Activated naive CD4-positive, alpha-beta T cell treated with anti-CD3 and anti-CD28 coated beads for 36 hours (primary cell): ENCODE data around the gene GORASP2. TPM values are rescaled to one million over a fixed set of nuclear protein-coding genes. Genes with fewer than 3 reads are reported as not detected.

Experiments used
- CTCF ChIA-PET: fragments of 350-600 bp; sonication (Branson Sonifier 250); formaldehyde crosslinking; loops from one replicate; lab custom pipeline; 2021; ENCODE audit warnings: antibody characterized with exemption; lab: Charles Lee
- DNase-seq: peaks from one replicate; pipeline ENCODE4 v3.0.0-alpha.2; 2020
- H3K27ac Mint-ChIP-seq: one replicate; pipeline ENCODE4 v1.8.0; 2021; ENCODE audit warnings: mild to moderate bottlenecking, mixed read lengths
- H3K27me3 Mint-ChIP-seq: one replicate; pipeline ENCODE4 v1.8.0; 2021; ENCODE audit warnings: low read depth, mixed read lengths
- H3K36me3 Mint-ChIP-seq: one replicate; pipeline ENCODE4 v1.8.0; 2021; ENCODE audit warnings: low read depth, mixed read lengths
- H3K4me1 Mint-ChIP-seq: one replicate; pipeline ENCODE4 v1.8.0; 2021; ENCODE audit warnings: low read depth, mixed read lengths
- H3K4me3 Mint-ChIP-seq: one replicate; pipeline ENCODE4 v1.8.0; 2021; ENCODE audit warnings: mild to moderate bottlenecking, moderate library complexity, mixed read lengths
- H3K9me3 Mint-ChIP-seq: one replicate; pipeline ENCODE4 v1.8.0; 2021; ENCODE audit warnings: mixed read lengths
- intact Hi-C: fragments of 100-400 bp; cut with micrococcal nuclease; formaldehyde crosslinking; loops from one replicate; pipeline ENCODE4 v1.15.1; 2023
- total RNA-seq, 2 experiments: library from RNA; stranded (reverse); gene quantifications; one replicate each; pipeline ENCODE4 v1.2.3, GENCODE V29; 2021

GORASP2 gene
- total RNA-seq, 2 experiments from 2014 or later, result 57.1 to 60.2 TPM

DNA sequence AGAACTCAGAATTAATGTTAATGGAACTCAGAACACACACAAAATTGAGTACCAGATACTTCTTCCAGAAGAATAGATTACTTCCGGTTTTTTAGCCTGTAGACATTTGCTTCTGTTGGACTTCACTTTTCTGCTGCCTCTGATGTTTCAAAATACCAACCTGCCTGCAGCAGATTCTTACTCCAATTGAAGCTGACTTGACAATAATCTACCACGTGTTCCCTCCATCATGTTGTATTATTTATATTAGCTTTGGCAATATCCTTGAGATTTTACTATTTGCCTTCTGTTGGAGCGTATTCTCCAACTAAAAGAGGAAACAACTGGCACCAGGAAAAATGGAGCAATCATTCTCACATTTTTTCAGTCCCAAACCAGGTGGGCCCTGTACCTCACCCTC, 3.1 kb upstream of the GORASP2 start:
- DNase-seq, result no peak
- Mint-ChIP-seq H3K4me1 (peaks cover 19% of the 10 kb centered on the region), H3K27ac (no peak overlapping the region), H3K9me3 (peaks cover 11% of the 10 kb centered on the region), H3K27me3 (no peaks in the 10 kb centered on the region), H3K36me3 (peaks cover 6% of the 10 kb centered on the region), H3K4me3 (no peak overlapping the region)
- intact Hi-C loops, result loop anchor here (5.0 to 10.0 kb wide), 4 partner anchors 104 to 1101 kb away; partner anchors contain the start of genes METTL5, SLC25A12 and UBR3
- CTCF ChIA-PET, result no interaction called here

GRCh38 chr2:170926743-170927297, 2.2 kb upstream of the GORASP2 start:
- Mint-ChIP-seq H3K27me3 (no peaks in the 10 kb centered on the region), H3K36me3 (peaks cover 6% of the 10 kb centered on the region), H3K4me1 (peaks cover 24% of the 10 kb centered on the region), H3K4me3 (no peak overlapping the region), H3K27ac (peak overlapping the region; percentile 50), H3K9me3 (peaks cover 11% of the 10 kb centered on the region)
- CTCF ChIA-PET, result interaction anchor here (0.7 kb wide), 1 partner anchor 281 kb away, joined by 3 read pairs; no protein-coding TSS in a partner anchor
- DNase-seq, result no peak
- intact Hi-C loops, result loop anchor here (5.0 to 10.0 kb wide), 4 partner anchors 105 to 1102 kb away; partner anchors contain the start of genes METTL5, SLC25A12 and UBR3

DNA sequence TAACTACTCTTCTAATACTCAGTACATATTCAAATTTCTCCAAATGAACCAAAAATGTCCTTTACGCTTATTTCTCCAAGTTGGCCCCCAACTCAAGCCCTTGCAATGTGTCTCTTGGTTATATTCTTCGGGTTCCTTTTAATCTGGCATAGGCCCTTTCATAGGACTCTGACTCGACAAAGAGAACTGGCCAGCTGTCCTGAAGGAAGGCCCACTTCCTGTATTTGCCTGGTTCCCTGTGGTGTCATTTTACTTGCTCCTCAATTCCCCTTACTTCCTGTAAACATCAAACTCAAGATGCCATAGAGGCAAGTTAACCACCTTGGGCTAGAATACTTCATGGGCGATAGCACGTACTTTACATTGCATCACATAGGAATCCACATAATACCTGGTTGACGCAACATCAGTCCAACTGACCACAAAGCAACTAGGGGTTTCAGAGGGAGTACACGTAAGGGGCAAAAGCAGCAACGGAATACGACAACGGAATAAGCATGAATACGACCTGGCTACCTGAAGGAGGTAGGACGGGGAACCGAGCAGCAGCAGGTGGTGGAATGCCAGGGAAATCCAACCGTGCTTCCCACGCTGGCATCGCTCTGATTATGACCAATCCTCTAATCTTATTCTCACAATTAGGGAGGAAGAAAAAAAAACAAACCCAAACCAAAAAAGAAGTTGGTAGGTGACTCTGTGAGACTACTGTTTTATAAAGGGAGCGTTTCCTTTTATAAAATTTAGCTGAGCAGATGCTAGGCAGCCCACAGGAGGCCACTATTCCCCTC, 823 bp upstream of the GORASP2 start:
- Mint-ChIP-seq H3K4me1 (peaks cover 34% of the 10 kb centered on the region), H3K27ac (peak overlapping the region; percentile 92), H3K9me3 (peaks cover 10% of the 10 kb centered on the region), H3K27me3 (no peaks in the 10 kb centered on the region), H3K36me3 (peaks cover 6% of the 10 kb centered on the region), H3K4me3 (peak overlapping the region; percentile 98)
- no peak for DNase-seq
- intact Hi-C loops, result loop anchor here (1.0 to 10.0 kb wide), 12 partner anchors 45 to 1175 kb away; partner anchors contain the start of genes CYBRD1, DLX2, ERICH2 and HAT1
- CTCF ChIA-PET, result interaction anchor here (0.6 to 2.5 kb wide), 28 partner anchors 8 to 1501 kb away, joined by 3 to 10 read pairs (median 4); partner anchors contain the start of gene GAD1

GRCh38 chr2:170929686-170930050, 615 bp downstream of the GORASP2 start:
- peaks cover 42% of the 10 kb centered on the region for H3K4me1 Mint-ChIP-seq
- intact Hi-C loops, result loop anchor here (1.0 to 10.0 kb wide), 12 partner anchors 11 to 1173 kb away; partner anchors contain the start of genes DCAF17, DLX2, DYNC1I2 and METTL5
- H3K27ac Mint-ChIP-seq, result peak overlapping the region; percentile 96
- CTCF ChIA-PET, result interaction anchor here (0.7 to 2.5 kb wide), 15 partner anchors 8 to 568 kb away, joined by 3 to 9 read pairs (median 6); partner anchors contain the start of genes DCAF17 and METTL8
- DNase-seq, result peak; percentile 47
- peak overlapping the region; percentile 98 for H3K4me3 Mint-ChIP-seq
- H3K9me3 Mint-ChIP-seq, result peaks cover 2% of the 10 kb centered on the region
- peaks cover 8% of the 10 kb centered on the region for H3K36me3 Mint-ChIP-seq
- no peaks in the 10 kb centered on the region for H3K27me3 Mint-ChIP-seq

- Mint-ChIP-seq H3K27me3 (no peaks in the 10 kb centered on the region), H3K4me1 (peaks cover 45% of the 10 kb centered on the region), H3K9me3 (no peaks in the 10 kb centered on the region), H3K36me3 (peaks cover 8% of the 10 kb centered on the region), H3K4me3 (peak overlapping the region; percentile 98), H3K27ac (peak overlapping the region; percentile 96)
- CTCF ChIA-PET, result interaction anchor here (0.5 to 2.5 kb wide), 12 partner anchors 8 to 1358 kb away, joined by 3 to 9 read pairs (median 6); partner anchors contain the start of genes DCAF17 and METTL8
- DNase-seq, result peak; percentile 78
- intact Hi-C loops, result loop anchor here (1.0 kb wide), 1 partner anchor 10 kb away; no protein-coding TSS in a partner anchor
Observed at GRCh38 chr2:170930131-170930990, 1.3 kb downstream of the GORASP2 start.

- H3K4me3 Mint-ChIP-seq, result peak overlapping the region; percentile 98
- H3K27ac Mint-ChIP-seq, result peak overlapping the region; percentile 96
- intact Hi-C loops, result loop anchor here (1.0 kb wide), 1 partner anchor 9 kb away; no protein-coding TSS in a partner anchor
- H3K4me1 Mint-ChIP-seq, result peaks cover 50% of the 10 kb centered on the region
- H3K36me3 Mint-ChIP-seq, result peaks cover 11% of the 10 kb centered on the region
- no peak for DNase-seq
- no peaks in the 10 kb centered on the region for H3K27me3 Mint-ChIP-seq
- no peaks in the 10 kb centered on the region for H3K9me3 Mint-ChIP-seq
- CTCF ChIA-PET, result interaction anchor here (0.5 to 0.9 kb wide), 3 partner anchors 59 to 1357 kb away, joined by 3 to 5 read pairs (median 3); no protein-coding TSS in a partner anchor
Observed at GRCh38 chr2:170930991-170931266, 1.9 kb downstream of the GORASP2 start.

DNA sequence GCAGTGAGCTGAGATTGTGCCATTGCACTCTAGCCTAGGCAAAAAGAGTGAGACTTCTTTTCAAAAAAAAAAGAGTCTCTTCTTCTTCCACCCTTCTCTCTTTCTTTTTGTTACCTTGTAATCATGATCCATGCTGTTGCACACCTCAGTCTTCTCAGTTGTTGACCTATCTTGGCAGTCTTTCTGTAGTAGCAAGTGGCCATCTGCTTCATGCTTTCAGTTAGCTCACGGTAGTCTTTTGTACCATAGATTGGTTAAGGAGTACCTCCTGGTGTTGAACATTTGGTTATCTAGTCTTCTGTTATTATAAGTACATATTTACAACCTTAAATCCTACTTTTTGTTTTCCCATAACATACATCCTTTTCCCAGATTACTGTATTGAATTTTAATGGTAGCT, 3.1 kb downstream of the GORASP2 start:
- no peak overlapping the region for H3K27ac Mint-ChIP-seq
- no peak for DNase-seq
- H3K4me3 Mint-ChIP-seq, result no peak overlapping the region
- peaks cover 16% of the 10 kb centered on the region for H3K36me3 Mint-ChIP-seq
- CTCF ChIA-PET, result interaction anchor here (0.6 kb wide), 1 partner anchor 73 kb away, joined by 3 read pairs; no protein-coding TSS in a partner anchor
- H3K9me3 Mint-ChIP-seq, result no peaks in the 10 kb centered on the region
- peaks cover 47% of the 10 kb centered on the region for H3K4me1 Mint-ChIP-seq
- intact Hi-C loops, result no loop called here
- no peaks in the 10 kb centered on the region for H3K27me3 Mint-ChIP-seq

- intact Hi-C loops, result no loop called here
- no peaks in the 10 kb centered on the region for H3K9me3 Mint-ChIP-seq
- no peaks in the 10 kb centered on the region for H3K27me3 Mint-ChIP-seq
- peaks cover 50% of the 10 kb centered on the region for H3K4me1 Mint-ChIP-seq
- CTCF ChIA-PET, result interaction anchor here (0.6 kb wide), 1 partner anchor 328 kb away, joined by 3 read pairs; no protein-coding TSS in a partner anchor
- no peak overlapping the region for H3K4me3 Mint-ChIP-seq
- H3K27ac Mint-ChIP-seq, result no peak overlapping the region
- no peak for DNase-seq
- peaks cover 16% of the 10 kb centered on the region for H3K36me3 Mint-ChIP-seq
Observed at GRCh38 chr2:170932948-170933347, 3.9 kb downstream of the GORASP2 start.

DNA sequence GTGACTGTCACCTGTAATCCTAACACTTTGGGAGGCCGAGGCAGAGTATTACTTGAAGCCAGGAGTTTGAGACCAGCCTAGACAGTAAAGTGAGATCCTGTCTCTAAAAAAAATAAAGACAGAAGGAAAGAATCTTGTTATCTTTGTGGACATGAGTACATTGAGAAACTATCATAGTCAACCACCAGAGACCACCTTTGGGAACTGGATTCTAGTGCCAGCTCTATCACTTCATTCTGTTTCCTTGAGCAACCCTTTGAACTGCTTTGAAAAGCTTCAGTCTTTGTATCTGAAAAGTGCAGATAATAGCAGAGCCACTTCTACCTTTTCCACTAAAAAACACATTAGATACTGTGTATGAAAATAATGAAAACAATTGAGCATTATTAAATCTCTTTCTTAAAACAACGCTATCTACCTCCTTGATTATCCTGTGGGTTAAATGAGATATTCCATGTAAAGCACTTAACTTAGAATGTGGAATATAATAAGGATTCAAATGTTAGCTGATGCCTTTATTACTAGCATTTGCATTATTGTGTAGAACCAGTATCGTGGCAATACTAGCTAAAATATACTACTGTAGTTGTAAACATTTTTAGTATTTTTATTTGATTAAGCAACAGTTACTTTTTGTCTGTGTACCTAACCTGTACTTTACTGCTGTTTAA, 8.8 kb downstream of the GORASP2 start:
- Mint-ChIP-seq H3K36me3 (peaks cover 13% of the 10 kb centered on the region), H3K4me1 (peaks cover 69% of the 10 kb centered on the region), H3K4me3 (no peak overlapping the region), H3K27ac (no peak overlapping the region), H3K27me3 (no peaks in the 10 kb centered on the region), H3K9me3 (no peaks in the 10 kb centered on the region)
- DNase-seq, result no peak
- CTCF ChIA-PET, result interaction anchor here (1.0 kb wide), 1 partner anchor 9 kb away, joined by 8 read pairs; the partner anchor contains the start of gene GORASP2
- intact Hi-C loops, result no loop called here

GRCh38 chr2:170940066-170940465, 11.0 kb downstream of the GORASP2 start:
- Mint-ChIP-seq H3K9me3 (no peaks in the 10 kb centered on the region), H3K27ac (no peak overlapping the region), H3K27me3 (no peaks in the 10 kb centered on the region), H3K36me3 (peaks cover 11% of the 10 kb centered on the region), H3K4me1 (peaks cover 72% of the 10 kb centered on the region), H3K4me3 (no peak overlapping the region)
- DNase-seq, result no peak
- intact Hi-C loops, result loop anchor here (1.0 kb wide), 1 partner anchor 10 kb away; no protein-coding TSS in a partner anchor
- CTCF ChIA-PET, result interaction anchor here (1.1 kb wide), 1 partner anchor 11 kb away, joined by 3 read pairs; the partner anchor contains the start of gene GORASP2

DNA sequence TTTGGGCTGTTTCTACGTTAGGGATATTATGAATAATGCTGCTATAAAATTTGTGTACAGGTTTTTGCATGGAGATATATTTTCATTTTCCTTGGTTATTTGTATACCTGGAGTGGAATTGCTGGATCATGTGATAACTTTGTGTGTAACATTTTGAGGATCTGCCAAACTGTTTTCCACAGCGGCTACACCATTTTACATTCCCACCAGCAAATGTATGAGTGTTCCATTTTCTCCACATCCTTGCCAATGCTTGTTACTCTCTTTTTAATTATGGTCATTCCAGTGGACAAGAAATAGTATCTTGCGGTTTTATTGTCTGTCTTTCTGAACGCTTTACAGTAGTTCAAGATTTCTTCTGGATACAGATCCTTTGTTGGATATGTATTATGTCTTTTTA, 13.6 kb downstream of the GORASP2 start:
- H3K4me1 Mint-ChIP-seq, result peaks cover 68% of the 10 kb centered on the region
- no peaks in the 10 kb centered on the region for H3K27me3 Mint-ChIP-seq
- DNase-seq, result no peak
- H3K27ac Mint-ChIP-seq, result no peak overlapping the region
- intact Hi-C loops, result no loop called here
- H3K36me3 Mint-ChIP-seq, result peaks cover 2% of the 10 kb centered on the region
- CTCF ChIA-PET, result interaction anchor here (3.1 kb wide), 1 partner anchor 13 kb away, joined by 9 read pairs; the partner anchor contains the start of gene GORASP2
- H3K9me3 Mint-ChIP-seq, result no peaks in the 10 kb centered on the region
- H3K4me3 Mint-ChIP-seq, result no peak overlapping the region
